ENCODE measurements around the gene RALGPS1.
"Not testable (repeated sequence)": the region's sequence is repeated elsewhere in the genome, so short reads cannot be mapped to it uniquely, and the experiment has no call there.

The RALGPS1 gene

GRCh38 chr9:127162864-127163365, 248.3 kb downstream of the RALGPS1 start:
- DNase-seq, result no peak

GRCh38 chr9:127163409-127163808, 248.8 kb downstream of the RALGPS1 start:
- no peak for DNase-seq

GRCh38 chr9:127165116-127165515, 250.5 kb downstream of the RALGPS1 start:
- peak; percentile 3 for DNase-seq

- DNase-seq, result no peak
These were observed 251.5 kb downstream of the RALGPS1 start for GRCh38 chr9:127166111-127166510.

- no peak for DNase-seq
These were observed 252.3 kb downstream of the RALGPS1 start for GRCh38 chr9:127166651-127167524.

- DNase-seq, result no peak
These were observed 253.2 kb downstream of the RALGPS1 start for GRCh38 chr9:127167560-127168326.

GRCh38 chr9:127168756-127169574, 254.4 kb downstream of the RALGPS1 start:
- DNase-seq, result no peak

GRCh38 chr9:127169575-127169883, 254.9 kb downstream of the RALGPS1 start:
- no peak for DNase-seq

GRCh38 chr9:127170103-127170502, 255.5 kb downstream of the RALGPS1 start:
- no peak for DNase-seq

- DNase-seq, result peak; percentile 4
These were observed 256.1 kb downstream of the RALGPS1 start for GRCh38 chr9:127170652-127171051.

- DNase-seq, result not testable (repeated sequence)
These were observed 256.8 kb downstream of the RALGPS1 start for GRCh38 chr9:127171348-127171747.

GRCh38 chr9:127172066-127172707, 257.6 kb downstream of the RALGPS1 start:
- no peak for DNase-seq

GRCh38 chr9:127173063-127173462, 258.5 kb downstream of the RALGPS1 start:
- no peak for DNase-seq

GRCh38 chr9:127174386-127175318, 260.1 kb downstream of the RALGPS1 start:
- no peak for DNase-seq

GRCh38 chr9:127175319-127175715, 260.7 kb downstream of the RALGPS1 start:
- no peak for DNase-seq

GRCh38 chr9:127175764-127176163, 261.2 kb downstream of the RALGPS1 start:
- DNase-seq, result no peak

- DNase-seq, result peak; percentile 1
These were observed 262.0 kb downstream of the RALGPS1 start for GRCh38 chr9:127176631-127177030.

GRCh38 chr9:127177231-127177630, 262.6 kb downstream of the RALGPS1 start:
- no peak for DNase-seq

- no peak for DNase-seq
These were observed 263.2 kb downstream of the RALGPS1 start for GRCh38 chr9:127177665-127178265.

- DNase-seq, result peak; percentile 4
These were observed 264.4 kb downstream of the RALGPS1 start for GRCh38 chr9:127178686-127179632.

All from activated naive CD4-positive, alpha-beta T cell treated with anti-CD3 and anti-CD28 coated beads, Interleukin-2, amount 50 U/mL, for 16 hours (primary cell).